ENCODE results near the gene HMG20A.

Gene HMG20A

DNA sequence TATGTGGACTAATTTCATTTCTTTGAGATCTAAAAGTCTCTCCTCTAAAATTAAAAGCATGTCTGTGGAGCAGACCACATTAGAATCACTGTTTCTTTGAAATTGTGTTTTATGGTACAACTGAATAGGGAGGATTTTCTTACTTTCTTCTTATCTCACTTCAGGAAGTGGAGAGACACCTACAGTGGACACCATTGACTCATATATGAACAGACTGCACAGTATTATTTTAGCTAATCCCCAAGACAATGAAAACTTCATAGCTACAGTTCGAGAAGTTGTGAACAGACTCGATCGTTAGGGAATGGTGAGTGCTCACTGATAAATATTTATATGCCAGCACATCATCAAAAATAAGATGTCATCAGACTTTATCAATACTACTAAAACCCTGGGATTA, 58.3 kb downstream of the HMG20A start:
- no peaks in the 10 kb centered on the region for H3K27me3 ChIP-seq (ENCODE audit: insufficient read depth, poor library complexity, severe bottlenecking)
- ATAC-seq (ENCODE audit: low read depth) (no peak), DNase-seq (ENCODE audit: low spot score) (no peak)
- H3K4me3 ChIP-seq (ENCODE audit: severe bottlenecking), result no peak overlapping the region
- no peak overlapping the region for H3K27ac ChIP-seq (ENCODE audit: poor library complexity, severe bottlenecking)
- peaks cover 21% of the 10 kb centered on the region for H3K4me1 ChIP-seq (ENCODE audit: insufficient read depth, poor library complexity, severe bottlenecking)
- peaks cover 65% of the 10 kb centered on the region for H3K36me3 ChIP-seq (ENCODE audit: low read depth)
- TF ChIP-seq, protein P1, sequence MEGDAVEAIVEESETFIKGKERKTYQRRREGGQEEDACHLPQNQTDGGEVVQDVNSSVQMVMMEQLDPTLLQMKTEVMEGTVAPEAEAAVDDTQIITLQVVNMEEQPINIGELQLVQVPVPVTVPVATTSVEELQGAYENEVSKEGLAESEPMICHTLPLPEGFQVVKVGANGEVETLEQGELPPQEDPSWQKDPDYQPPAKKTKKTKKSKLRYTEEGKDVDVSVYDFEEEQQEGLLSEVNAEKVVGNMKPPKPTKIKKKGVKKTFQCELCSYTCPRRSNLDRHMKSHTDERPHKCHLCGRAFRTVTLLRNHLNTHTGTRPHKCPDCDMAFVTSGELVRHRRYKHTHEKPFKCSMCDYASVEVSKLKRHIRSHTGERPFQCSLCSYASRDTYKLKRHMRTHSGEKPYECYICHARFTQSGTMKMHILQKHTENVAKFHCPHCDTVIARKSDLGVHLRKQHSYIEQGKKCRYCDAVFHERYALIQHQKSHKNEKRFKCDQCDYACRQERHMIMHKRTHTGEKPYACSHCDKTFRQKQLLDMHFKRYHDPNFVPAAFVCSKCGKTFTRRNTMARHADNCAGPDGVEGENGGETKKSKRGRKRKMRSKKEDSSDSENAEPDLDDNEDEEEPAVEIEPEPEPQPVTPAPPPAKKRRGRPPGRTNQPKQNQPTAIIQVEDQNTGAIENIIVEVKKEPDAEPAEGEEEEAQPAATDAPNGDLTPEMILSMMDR (IDR thresholded peaks at IDR 0.05; ENCODE audit: poor library complexity, severe bottlenecking), result no peak
- H3K9me3 ChIP-seq (ENCODE audit: severe bottlenecking), result no peaks in the 10 kb centered on the region

DNA sequence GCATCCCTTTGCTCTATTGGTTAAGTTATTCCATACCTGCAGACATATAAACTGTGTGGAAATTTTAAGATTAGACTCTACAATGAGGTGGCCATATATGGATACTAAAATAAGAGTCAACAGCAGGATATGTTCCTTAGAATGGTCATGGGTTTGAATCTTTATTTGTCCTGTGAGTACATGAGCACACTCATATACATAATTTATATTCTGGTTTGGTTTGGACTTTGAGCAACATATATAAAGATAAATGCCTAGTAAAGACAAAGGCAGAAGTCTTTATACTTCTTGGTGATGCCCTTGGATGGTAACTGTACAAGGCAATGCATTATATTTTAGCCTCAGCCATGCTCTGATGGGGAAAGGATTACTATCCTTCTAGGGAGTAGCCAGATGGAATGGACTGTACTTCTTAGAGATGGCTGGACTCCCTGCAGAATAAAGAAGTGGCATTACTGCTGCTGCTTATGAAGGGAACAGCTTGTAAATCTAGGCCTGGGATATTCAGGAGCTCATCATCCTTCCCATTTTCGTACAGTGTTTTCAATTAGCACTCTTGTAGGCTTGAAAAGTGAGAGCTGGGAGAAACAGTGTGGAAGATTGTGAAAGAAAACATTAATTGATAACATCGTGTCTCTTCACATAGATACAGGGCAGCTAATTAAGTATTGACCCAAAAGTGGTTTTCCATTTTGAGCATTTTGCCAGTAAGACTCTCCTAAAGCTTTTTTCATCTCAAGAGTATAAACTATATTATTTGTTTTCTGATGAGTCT, 60.4 kb downstream of the HMG20A start:
- DNase-seq (ENCODE audit: low spot score), result no peak
- Histone ChIP-seq H3K9me3 (ENCODE audit: severe bottlenecking) (no peaks in the 10 kb centered on the region), H3K4me3 (ENCODE audit: severe bottlenecking) (no peak overlapping the region), H3K27ac (ENCODE audit: poor library complexity, severe bottlenecking) (peak overlapping the region; percentile 20), H3K36me3 (ENCODE audit: low read depth) (peaks cover 77% of the 10 kb centered on the region), H3K27me3 (ENCODE audit: insufficient read depth, poor library complexity, severe bottlenecking) (no peaks in the 10 kb centered on the region), H3K4me1 (ENCODE audit: insufficient read depth, poor library complexity, severe bottlenecking) (peaks cover 21% of the 10 kb centered on the region)
- TF ChIP-seq, protein P1 (IDR thresholded peaks at IDR 0.05; ENCODE audit: poor library complexity, severe bottlenecking), result no peak
- ATAC-seq (ENCODE audit: low read depth), result no peak

DNA sequence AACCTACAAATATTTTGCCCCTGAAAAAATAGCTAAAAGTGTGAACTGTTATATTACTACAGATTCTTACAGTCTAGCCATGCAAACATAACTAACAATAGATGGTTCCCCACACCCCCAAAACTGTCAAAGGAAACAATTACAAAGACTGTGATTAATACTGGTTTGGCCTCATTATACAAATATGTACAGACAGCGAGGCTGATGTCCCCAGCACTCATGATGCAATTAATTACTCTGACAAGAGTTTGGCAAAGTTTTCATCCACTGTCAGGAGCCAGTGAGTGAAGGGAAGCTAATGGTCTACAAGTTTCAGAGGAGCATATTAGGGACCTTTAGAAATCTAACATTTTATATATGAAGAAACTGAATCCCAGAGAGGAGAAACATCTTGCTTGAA, 61.0 kb downstream of the HMG20A start:
- Histone ChIP-seq H3K9me3 (ENCODE audit: severe bottlenecking) (no peaks in the 10 kb centered on the region), H3K4me1 (ENCODE audit: insufficient read depth, poor library complexity, severe bottlenecking) (peaks cover 25% of the 10 kb centered on the region), H3K4me3 (ENCODE audit: severe bottlenecking) (no peak overlapping the region), H3K27me3 (ENCODE audit: insufficient read depth, poor library complexity, severe bottlenecking) (no peaks in the 10 kb centered on the region), H3K36me3 (ENCODE audit: low read depth) (peaks cover 74% of the 10 kb centered on the region), H3K27ac (ENCODE audit: poor library complexity, severe bottlenecking) (peak overlapping the region; percentile 20)
- TF ChIP-seq, protein P1 (IDR thresholded peaks at IDR 0.05; ENCODE audit: poor library complexity, severe bottlenecking), result no peak
- peak; percentile 64 for ATAC-seq (ENCODE audit: low read depth)
- no peak for DNase-seq (ENCODE audit: low spot score)

DNA sequence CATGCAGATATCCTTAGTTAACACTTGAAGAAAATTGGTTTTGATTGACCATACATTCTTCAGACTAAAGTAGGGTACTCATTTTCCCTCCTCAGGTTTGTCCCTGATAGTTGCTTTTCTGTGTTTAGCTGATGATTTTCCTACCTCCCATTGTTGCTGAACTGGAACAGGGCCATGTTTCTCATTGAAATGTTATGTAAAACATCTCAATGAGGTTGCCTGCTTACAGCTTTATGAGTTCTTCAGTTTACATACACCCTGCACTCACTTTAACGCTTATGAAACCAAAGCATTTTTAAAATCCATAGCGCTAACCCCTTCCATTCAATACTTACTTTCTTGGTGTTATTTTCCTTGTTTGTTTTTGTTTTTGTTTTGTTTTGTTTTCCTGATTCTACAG, 61.9 kb downstream of the HMG20A start:
- H3K36me3 ChIP-seq (ENCODE audit: low read depth), result peaks cover 66% of the 10 kb centered on the region
- H3K27me3 ChIP-seq (ENCODE audit: insufficient read depth, poor library complexity, severe bottlenecking), result no peaks in the 10 kb centered on the region
- TF ChIP-seq, protein P1 (IDR thresholded peaks at IDR 0.05; ENCODE audit: poor library complexity, severe bottlenecking), result no peak
- ATAC-seq (ENCODE audit: low read depth), result peak; percentile 72
- H3K9me3 ChIP-seq (ENCODE audit: severe bottlenecking), result no peaks in the 10 kb centered on the region
- no peak overlapping the region for H3K4me3 ChIP-seq (ENCODE audit: severe bottlenecking)
- H3K27ac ChIP-seq (ENCODE audit: poor library complexity, severe bottlenecking), result peak overlapping the region; percentile 20
- no peak for DNase-seq (ENCODE audit: low spot score)
- H3K4me1 ChIP-seq (ENCODE audit: insufficient read depth, poor library complexity, severe bottlenecking), result peaks cover 25% of the 10 kb centered on the region

Measured in RWPE2 (cell line).